ENCODE data around the gene CLEC16A. TPM values are rescaled to one million over a fixed set of nuclear protein-coding genes. Genes with fewer than 3 reads are reported as not detected.

CLEC16A gene
- total RNA-seq, 4 donors from 2014 or later: 38.2 to 153 (median 92.7) TPM

- Histone ChIP-seq H3K4me3 (no peak overlapping the region), H3K27ac (no peak overlapping the region), H3K9me3 (no peaks in the 10 kb centered on the region), H3K4me1 (peaks cover 0 to 23% (median 9%) of the 10 kb centered on the region in 4 donors), H3K36me3 (peaks cover 0 to 6% (median 0%) of the 10 kb centered on the region in 4 donors), H3K27me3 (no peaks in the 10 kb centered on the region)
- in situ Hi-C loops (cut with MboI; ENCODE audit: low pct_ligation_motif_present in 1 of 4, low pct_unique_long_range_greater_than_20kb in 1 of 4, low sequenced_read_pairs in 3 of 4) (no loop called here), intact Hi-C loops (cut with DNase I; ENCODE audit: low total_unique reads) (no loop called here)
- TF ChIP-seq POLR2AphosphoS5 (IDR thresholded peaks at IDR 0.05) (no peak), CTCF (IDR thresholded peaks at IDR 0.05) (no peak), EP300 (IDR thresholded peaks at IDR 0.05; ENCODE audit: low read depth) (no peak), POLR2A (IDR thresholded peaks at IDR 0.05) (no peak)
- DNase-seq: no peak
- 92 to 100% methylated on average over 2 to 6 of the region's 6 CpGs for WGBS, 2 donors (ENCODE audit: low coverage in 1 of 2)
Observed at GRCh38 chr16:10994571-10994970, 50.2 kb downstream of the CLEC16A start.

- no peak overlapping the region for H3K27ac ChIP-seq
- in situ Hi-C loops (cut with MboI; ENCODE audit: low pct_ligation_motif_present in 1 of 4, low pct_unique_long_range_greater_than_20kb in 1 of 4, low sequenced_read_pairs in 3 of 4): no loop called here
- no peak overlapping the region for H3K4me3 ChIP-seq
- intact Hi-C loops (cut with DNase I; ENCODE audit: low total_unique reads): no loop called here
- DNase-seq: no peak
- 88% methylated on average over 5 of the region's 5 CpGs; no CpG with 5 or more reads in 1 of the 2 donors for WGBS, 2 donors (ENCODE audit: low coverage in 1 of 2)
- TF ChIP-seq EP300 (IDR thresholded peaks at IDR 0.05; ENCODE audit: low read depth): no peak
- TF ChIP-seq POLR2AphosphoS5 (IDR thresholded peaks at IDR 0.05): no peak
- TF ChIP-seq POLR2A (IDR thresholded peaks at IDR 0.05): no peak
- TF ChIP-seq CTCF (IDR thresholded peaks at IDR 0.05): no peak
- peaks cover 0 to 6% (median 0%) of the 10 kb centered on the region in 4 donors for H3K36me3 ChIP-seq
- no peaks in the 10 kb centered on the region for H3K27me3 ChIP-seq
- H3K4me1 ChIP-seq: peaks cover 0 to 23% (median 9%) of the 10 kb centered on the region in 4 donors
- H3K9me3 ChIP-seq: no peaks in the 10 kb centered on the region
Observed at GRCh38 chr16:10995565-10995964, 51.2 kb downstream of the CLEC16A start.

GRCh38 chr16:10997485-10997884 lies 53.1 kb downstream of the CLEC16A start:
- H3K27me3 ChIP-seq: no peaks in the 10 kb centered on the region
- peaks cover 0 to 6% (median 0%) of the 10 kb centered on the region in 4 donors for H3K36me3 ChIP-seq
- TF ChIP-seq CTCF (IDR thresholded peaks at IDR 0.05): no peak
- TF ChIP-seq EP300 (IDR thresholded peaks at IDR 0.05; ENCODE audit: low read depth): no peak
- TF ChIP-seq POLR2AphosphoS5 (IDR thresholded peaks at IDR 0.05): no peak
- no peak for TF ChIP-seq POLR2A (IDR thresholded peaks at IDR 0.05)
- H3K4me3 ChIP-seq: no peak overlapping the region
- H3K27ac ChIP-seq: no peak overlapping the region
- 50 to 57% methylated on average over 2 to 4 of the region's 4 CpGs for WGBS, 2 donors (ENCODE audit: low coverage in 1 of 2)
- DNase-seq: no peak
- H3K9me3 ChIP-seq: no peaks in the 10 kb centered on the region
- intact Hi-C loops (cut with DNase I; ENCODE audit: low total_unique reads): no loop called here
- in situ Hi-C loops (cut with MboI; ENCODE audit: low pct_ligation_motif_present in 1 of 4, low pct_unique_long_range_greater_than_20kb in 1 of 4, low sequenced_read_pairs in 3 of 4): no loop called here
- peaks cover 0 to 20% (median 7%) of the 10 kb centered on the region in 4 donors for H3K4me1 ChIP-seq

- Histone ChIP-seq H3K4me1 (peaks cover 0 to 20% (median 7%) of the 10 kb centered on the region in 4 donors), H3K36me3 (peaks cover 0 to under 1% (median 0%) of the 10 kb centered on the region in 4 donors), H3K4me3 (no peak overlapping the region), H3K27me3 (no peaks in the 10 kb centered on the region), H3K27ac (no peak overlapping the region), H3K9me3 (no peaks in the 10 kb centered on the region)
- TF ChIP-seq CTCF (IDR thresholded peaks at IDR 0.05): no peak
- TF ChIP-seq EP300 (IDR thresholded peaks at IDR 0.05; ENCODE audit: low read depth): no peak
- no peak for TF ChIP-seq POLR2A (IDR thresholded peaks at IDR 0.05)
- no peak for TF ChIP-seq POLR2AphosphoS5 (IDR thresholded peaks at IDR 0.05)
- no peak for DNase-seq
- in situ Hi-C loops (cut with MboI; ENCODE audit: low pct_ligation_motif_present in 1 of 4, low pct_unique_long_range_greater_than_20kb in 1 of 4, low sequenced_read_pairs in 3 of 4): no loop called here
- intact Hi-C loops (cut with DNase I; ENCODE audit: low total_unique reads): no loop called here
- 48 to 50% methylated on average over 3 of the region's 3 CpGs for WGBS, 2 donors (ENCODE audit: low coverage in 1 of 2)
Observed at GRCh38 chr16:10999300-10999699, 54.9 kb downstream of the CLEC16A start.

Data from transverse colon (tissue), 4 donors.